Stimulated activated CD8-positive, alpha-beta memory T cell treated with anti-CD3 and anti-CD28 coated beads, Interleukin-7, amount 100 ng/mL, for 24 hours (primary cell): ENCODE results near the gene ABCD4.
"Not testable (repeated sequence)": the region's sequence is repeated elsewhere in the genome, so short reads cannot be mapped to it uniquely, and the experiment has no call there.

Experiments used
- DNase-seq: peaks from one replicate; pipeline ENCODE4 v3.0.0-alpha.2; 2020; ENCODE audit warnings: low read depth

The ABCD4 gene

GRCh38 chr14:74302634-74303569 lies at the start of gene ABCD4:
Gene ABCD4, minus strand, starts transcription at chr14:74302934. Its CDS starts 22 bp downstream, at chr14:74302912.
- DNase-seq, result peak; percentile 82

DNA sequence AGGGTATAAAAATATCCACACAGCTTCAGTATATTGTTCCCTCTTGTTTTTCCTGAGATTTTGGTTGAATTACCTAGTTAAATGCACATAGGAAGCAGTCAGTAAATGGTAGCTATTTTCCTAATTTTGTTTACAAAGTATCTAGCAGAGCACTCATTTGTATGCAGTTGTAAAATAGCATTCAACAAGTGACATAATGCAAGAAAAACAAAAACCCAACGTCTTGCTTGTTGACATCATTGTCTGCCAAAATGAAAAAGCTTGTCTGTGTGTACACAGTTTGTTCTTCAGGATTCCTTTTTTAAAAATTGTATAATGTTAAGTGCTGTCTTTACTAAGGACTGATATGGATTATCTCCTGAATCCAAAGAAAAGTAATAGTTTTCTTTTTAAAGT lies 48.2 kb upstream of the ABCD4 start:
- DNase-seq, result no peak

- no peak for DNase-seq
Observed at GRCh38 chr14:74350211-74350927, 47.6 kb upstream of the ABCD4 start.

- no peak for DNase-seq
Observed at GRCh38 chr14:74349757-74350156, 47.0 kb upstream of the ABCD4 start.

- no peak for DNase-seq
Observed at GRCh38 chr14:74348735-74349463, 46.2 kb upstream of the ABCD4 start.

- DNase-seq, result no peak
Observed at GRCh38 chr14:74348241-74348734, 45.6 kb upstream of the ABCD4 start, which contains the start of gene VRTN. Gene VRTN, plus strand, starts transcription at chr14:74348471. Its CDS starts 8,313 bp downstream, at chr14:74356784.

GRCh38 chr14:74347795-74348100 lies 45.0 kb upstream of the ABCD4 start:
- DNase-seq, result no peak

DNA sequence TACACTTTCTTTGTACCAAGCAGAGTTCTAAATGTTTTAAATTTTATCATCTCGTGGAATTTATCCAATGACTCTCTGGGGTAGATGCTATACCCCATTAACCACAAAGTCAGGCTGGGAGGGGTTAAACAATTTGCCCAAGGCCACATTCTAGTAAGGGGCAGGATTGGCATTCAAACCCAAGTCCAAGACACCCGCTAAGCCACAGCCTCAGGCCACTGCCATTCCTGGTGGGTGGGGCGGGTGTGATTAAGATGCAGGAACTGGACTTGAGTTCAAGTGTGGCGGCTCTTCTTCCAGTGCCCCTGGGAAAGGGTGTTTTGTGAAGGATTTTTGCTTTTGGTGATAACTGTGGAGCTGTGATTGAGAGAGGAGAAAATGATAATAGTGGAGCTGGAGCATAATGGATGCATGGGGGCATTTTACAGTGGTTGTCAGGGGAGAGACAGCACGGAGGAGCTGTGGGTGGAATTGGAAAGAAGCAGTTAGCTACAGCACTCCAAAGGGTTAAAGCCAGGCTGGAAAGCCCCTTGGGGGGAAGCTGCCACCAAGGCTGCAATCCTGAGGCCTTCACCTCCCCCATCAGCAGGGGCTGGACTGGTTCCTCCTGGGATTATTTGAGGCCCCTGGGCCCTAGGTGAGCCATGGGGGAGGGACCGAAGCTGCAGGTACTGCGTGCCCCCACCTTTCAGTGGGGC lies 44.5 kb upstream of the ABCD4 start:
- no peak for DNase-seq

GRCh38 chr14:74346341-74346740 lies 43.6 kb upstream of the ABCD4 start:
- no peak for DNase-seq

- no peak for DNase-seq
Observed at GRCh38 chr14:74333909-74334308, 31.2 kb upstream of the ABCD4 start.

GRCh38 chr14:74329950-74330552 lies 27.3 kb upstream of the ABCD4 start:
- DNase-seq, result not testable (repeated sequence)

DNA sequence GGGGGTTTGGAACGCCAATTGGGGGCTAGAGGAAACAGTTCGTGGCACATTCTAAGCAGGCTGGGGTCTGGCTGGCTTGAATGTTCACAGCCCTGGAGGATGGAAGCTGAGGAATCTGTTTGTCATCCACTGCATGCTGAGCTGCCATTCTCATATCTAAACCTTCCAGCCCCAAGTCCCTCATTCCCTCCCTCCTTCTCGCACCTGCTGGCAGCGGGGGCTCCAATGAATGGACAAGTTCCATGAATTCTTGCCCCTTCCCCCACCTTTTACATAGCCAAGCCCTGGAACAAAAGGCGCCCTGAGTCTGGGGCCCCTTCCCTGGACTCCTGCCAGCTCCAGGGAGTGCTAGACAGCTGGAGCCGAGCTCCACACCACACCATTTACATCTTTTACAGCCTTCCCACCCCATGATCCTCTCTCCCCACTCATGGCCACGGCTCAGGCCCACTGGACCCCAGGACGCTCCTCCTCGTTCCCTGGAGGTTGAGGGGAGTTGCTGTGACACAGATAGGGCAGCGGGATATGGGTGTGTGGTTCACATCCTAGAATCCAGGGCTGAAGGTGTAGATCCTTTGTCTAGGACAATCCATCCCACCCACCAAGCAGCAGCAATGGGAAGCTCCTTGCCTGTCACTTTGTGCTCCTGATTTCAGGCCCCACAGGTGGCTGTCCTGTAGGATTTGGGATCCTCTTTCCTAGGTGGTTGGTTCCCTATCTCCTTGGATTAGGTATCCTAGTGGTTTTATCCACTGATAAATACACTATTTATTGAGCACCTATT lies 23.8 kb upstream of the ABCD4 start:
- no peak for DNase-seq

DNA sequence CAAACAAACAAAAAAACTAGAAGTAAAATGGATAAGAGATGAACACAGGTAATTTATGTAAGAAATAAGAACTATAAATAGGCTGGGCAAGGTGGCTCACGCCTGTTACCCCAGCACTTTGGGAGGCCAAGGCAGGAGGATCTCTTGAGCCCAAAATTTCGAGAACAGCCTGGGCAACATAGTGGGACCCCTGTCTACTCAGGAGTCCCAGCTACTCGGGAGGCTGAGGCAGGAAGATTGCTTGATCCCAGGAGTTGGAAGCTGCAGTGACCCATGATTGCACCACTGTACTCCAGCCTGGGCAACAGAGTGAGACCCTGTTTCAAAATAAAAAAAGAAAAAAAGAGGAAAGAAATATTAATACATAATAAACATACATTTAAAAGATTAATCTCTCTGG lies 22.7 kb upstream of the ABCD4 start:
- DNase-seq, result no peak

GRCh38 chr14:74324931-74325361 lies 22.2 kb upstream of the ABCD4 start:
- DNase-seq, result no peak

DNA sequence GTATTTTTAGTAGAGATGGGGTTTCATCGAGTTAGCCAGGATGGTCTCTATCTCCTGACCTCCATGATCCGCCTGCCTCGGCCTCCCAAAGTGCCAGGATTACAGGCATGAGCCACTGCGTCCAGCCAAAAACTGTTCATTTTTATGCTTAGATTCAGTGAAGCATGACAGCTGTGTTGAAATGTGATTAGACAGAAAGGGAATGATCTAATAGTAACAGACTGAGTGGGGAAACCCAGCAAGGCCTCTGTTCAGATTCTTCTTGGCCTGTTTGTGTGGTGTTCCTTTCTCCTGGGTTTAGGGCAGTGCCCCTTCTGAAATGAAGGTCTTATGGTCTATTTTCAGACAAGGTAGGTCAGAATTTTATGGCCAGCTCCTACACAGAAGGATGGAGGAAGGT lies 11.8 kb upstream of the ABCD4 start:
- no peak for DNase-seq

DNA sequence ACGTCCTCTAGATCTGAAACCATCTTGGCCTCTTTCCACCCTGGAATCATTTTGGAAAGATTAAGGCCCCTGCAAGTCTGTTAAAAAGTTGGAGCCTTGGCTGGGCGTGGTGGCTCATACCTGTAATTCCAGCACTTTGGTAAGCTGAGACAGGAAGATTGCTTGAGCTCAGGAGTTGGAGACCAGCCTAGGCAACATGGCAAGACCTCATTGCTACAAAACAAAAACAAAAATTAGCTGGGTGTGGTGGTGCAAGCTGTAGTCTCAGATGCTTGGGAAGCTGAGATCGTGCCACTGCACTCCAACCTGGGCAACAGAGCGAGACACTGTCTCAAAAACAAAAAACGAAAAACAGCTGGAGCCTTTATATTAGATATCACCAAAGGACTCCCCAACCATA lies 10.9 kb upstream of the ABCD4 start:
- no peak for DNase-seq

- no peak for DNase-seq
Observed at GRCh38 chr14:74312161-74312560, 9.4 kb upstream of the ABCD4 start.

GRCh38 chr14:74309125-74310022 lies 6.6 kb upstream of the ABCD4 start:
- DNase-seq, result no peak

DNA sequence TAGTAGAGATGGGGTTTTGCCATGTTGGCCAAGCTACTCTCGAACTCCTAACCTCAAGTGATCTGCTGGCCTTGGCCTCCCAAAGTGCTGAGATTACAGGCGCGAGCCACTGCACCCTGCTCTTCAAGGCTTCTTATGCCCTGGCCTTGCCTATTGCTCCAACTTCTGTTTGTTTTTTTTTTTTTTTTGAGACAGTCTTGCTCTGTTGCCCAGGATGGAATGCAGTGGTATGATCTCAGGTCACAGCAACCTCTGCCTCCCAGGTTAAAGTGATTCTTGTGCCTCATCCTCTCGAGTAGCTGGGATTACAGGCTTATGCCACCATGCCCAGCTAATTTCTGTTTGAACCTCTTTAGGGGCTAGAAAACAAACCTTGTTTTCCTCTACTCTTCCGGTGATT lies 6.0 kb upstream of the ABCD4 start:
- DNase-seq, result no peak
